GM12878 (cell line): ENCODE data around the gene LYPD6. TPM values are rescaled to one million over a fixed set of nuclear protein-coding genes. Genes with fewer than 3 reads are reported as not detected.

Source experiments
- ATAC-seq: fragments of 200-7000 bp; cut with Tn5 transposase; 3 replicates; pipeline ENCODE4 v1.9.1; 2020; ENCODE audit warnings: mild to moderate bottlenecking, moderate library complexity
- BruUV-seq: library from RNA; stranded (reverse); fragments of 400-500 nt; replicated peaks from 2 replicates; lab custom pipeline; 2021; lab: Mats Ljungman, UMichigan
- CTCF ChIA-PET: fragments of 300-600 bp; sonication (Branson Sonifier 250); formaldehyde crosslinking; extraction: SDS; loops from one replicate; lab custom pipeline; 2021; ENCODE audit warnings: inconsistent platforms; lab: Yijun Ruan, JAX
- POLR2A ChIA-PET: fragments of 350-600 bp; formaldehyde crosslinking; extraction: SDS; loops from one replicate; lab custom pipeline; 2021; ENCODE audit warnings: inconsistent platforms; lab: Charles Lee
- RAD21 ChIA-PET: fragments of 300-600 bp; sonication (Branson Sonifier 250); formaldehyde crosslinking; loops from one replicate; lab custom pipeline; 2023; ENCODE audit warnings: antibody characterized with exemption; ENCODE audit not compliant: unreplicated experiment; lab: Charles Lee
- SMC1A ChIA-PET: fragments of 300-600 bp; sonication (Branson Sonifier 250); formaldehyde crosslinking; loops from one replicate; lab custom pipeline; 2023; ENCODE audit not compliant: unreplicated experiment, uncharacterized antibody; lab: Charles Lee
- DNase-seq: peaks from one replicate; pipeline ENCODE4 v3.0.0-alpha.2; 2011; ENCODE audit warnings: low read depth, low spot score
- FAIRE-seq: peaks from 3 replicates; lab custom pipeline; 2011; peaks lifted over from hg19 to GRCh38; lab: Jason Lieb, UNC
- H2AFZ ChIP-seq: 2 replicates; pipeline ENCODE4 v1.6.0; 2011; ENCODE audit warnings: low read depth, low read length, control low read depth; ENCODE audit not compliant: control insufficient read depth
- H3K27ac ChIP-seq: 2 replicates; pipeline ENCODE4 v1.5.1; 2011; ENCODE audit warnings: control low read depth; ENCODE audit not compliant: control insufficient read depth, insufficient read depth
- H3K27me3 ChIP-seq, 2 experiments: replicated peaks in 1 of 2; 2 replicates each; pipeline versions ENCODE4 v1.6.0 to v1.6.1; 2011; ENCODE audit warnings: low read length in 1 of 2; ENCODE audit not compliant: control insufficient read depth in 2 of 2, insufficient read depth in 2 of 2
- H3K36me3 ChIP-seq, 2 experiments: 2 replicates each; pipeline ENCODE4 v1.5.1; 2011; ENCODE audit warnings: low read length in 1 of 2; ENCODE audit not compliant: control insufficient read depth in 2 of 2, insufficient read depth in 2 of 2
- H3K4me1 ChIP-seq: 2 replicates; pipeline ENCODE4 v1.6.1; 2011; ENCODE audit warnings: mild to moderate bottlenecking, low read length, moderate library complexity, mixed read lengths; ENCODE audit not compliant: control insufficient read depth, insufficient read depth
- H3K4me2 ChIP-seq: 2 replicates; pipeline ENCODE4 v1.6.0; 2011; ENCODE audit warnings: control low read depth; ENCODE audit not compliant: control insufficient read depth, insufficient read depth
- H3K4me3 ChIP-seq: fragments of 200-600 bp; sonication (generic); 2 replicates; pipeline ENCODE4 v1.5.1; 2016
- H3K79me2 ChIP-seq: 2 replicates; pipeline ENCODE4 v1.6.0; 2011; ENCODE audit warnings: low read length; ENCODE audit not compliant: control insufficient read depth, insufficient read depth
- H3K9ac ChIP-seq: 2 replicates; pipeline ENCODE4 v1.8.0; 2011; ENCODE audit warnings: low read length, control low read depth, mixed read lengths; ENCODE audit not compliant: control insufficient read depth, insufficient read depth
- H3K9me3 ChIP-seq: replicated peaks from 3 replicates; pipeline ENCODE4 v1.5.1; 2011; ENCODE audit warnings: mild to moderate bottlenecking, low read length; ENCODE audit not compliant: control insufficient read depth, insufficient read depth
- H4K20me1 ChIP-seq: 2 replicates; pipeline ENCODE4 v1.6.0; 2011; ENCODE audit not compliant: control insufficient read depth, insufficient read depth
- ATF7 ChIP-seq: fragments of 450-650 bp; IDR thresholded peaks from 2 replicates; pipeline ENCODE4 v1.6.1; 2016; ENCODE audit warnings: low read depth, mild to moderate bottlenecking
- CHD1 ChIP-seq: IDR thresholded peaks from 2 replicates; pipeline ENCODE4 v1.6.1; 2012; ENCODE audit warnings: low read depth, low read length, improper control_type of control experiment
- EGR1 ChIP-seq, 2 experiments: IDR thresholded peaks; 1 replicate in 1 of 2; 2 replicates in 1 of 2; pipeline ENCODE4 v1.6.1; 2011 to 2012; ENCODE audit warnings: low read depth in 2 of 2, low read length in 2 of 2, borderline replicate concordance in 1 of 2, mild to moderate bottlenecking in 1 of 2, moderate library complexity in 1 of 2
- FOXK2 ChIP-seq: fragments of 450-650 bp; IDR thresholded peaks from 2 replicates; pipeline ENCODE4 v1.6.1; 2017; ENCODE audit warnings: mild to moderate bottlenecking, moderate library complexity
- HCFC1 ChIP-seq: fragments of 150-350 bp; IDR thresholded peaks from 2 replicates; pipeline ENCODE4 v1.6.1; 2014; ENCODE audit warnings: low read length
- POLR2AphosphoS2 ChIP-seq: IDR thresholded peaks from 2 replicates; pipeline ENCODE4 v1.6.1; 2011; ENCODE audit warnings: low read depth, mild to moderate bottlenecking, low read length, improper control_type of control experiment, moderate library complexity
- RCOR1 ChIP-seq: conservative IDR thresholded peaks from 2 replicates; pipeline ENCODE4 v1.6.1; 2012; ENCODE audit warnings: low read depth, low read length, improper control_type of control experiment
- YBX1 ChIP-seq: fragments of 450-650 bp; IDR thresholded peaks from 2 replicates; pipeline ENCODE4 v1.6.1; 2016; ENCODE audit warnings: antibody characterized with exemption
- WGBS: methylation state at CpG from one replicate; pipeline ENCODE4 v1.1.6; 2016; ENCODE audit warnings: low lambda C conversion rate; ENCODE audit not compliant: insufficient replicate concordance, insufficient coverage; ENCODE audit errors: missing lambda C conversion rate; 5-methylcytosine and 5-hydroxymethylcytosine counted together
- in situ Hi-C: fragments of 300-500 bp; cut with MboI; formaldehyde crosslinking; loops from 9 replicates; pipeline ENCODE4 v1.14.3; 2018; ENCODE audit warnings: mixed read lengths
- intact Hi-C: fragments of 100-400 bp; cut with micrococcal nuclease; formaldehyde crosslinking; loops from one replicate; pipeline ENCODE4 v1.14.2; 2022; ENCODE audit not compliant: unreplicated experiment
- polyA plus RNA-seq, 11 experiments: library from polyadenylated mRNA; depleted of rRNA in 4 of 11; unstranded in 6 of 11; stranded (reverse) in 5 of 11; fragments of >200 nt; fragmentation: Nextera tagmentation in 4 of 11; fragmentation: Illumina TruSeq in 1 of 11; extraction: Ambion mirVana in 4 of 11; extraction: Trizol in 1 of 11; gene quantifications; 1 replicate in 1 of 11; 2 replicates in 10 of 11; pipeline versions ENCODE4 v1.2.1 to v1.2.3, GENCODE V29; 2011 to 2016; ENCODE audit warnings: inconsistent platforms in 2 of 11, missing spikeins in 2 of 11, low read depth in 1 of 11
- total RNA-seq, 4 experiments: library from RNA; depleted of rRNA in 3 of 4; stranded (reverse); fragments of >200 nt in 3 of 4; fragmentation: Illumina TruSeq in 1 of 4; extraction: Trizol in 1 of 4; gene quantifications; 2 replicates each; pipeline versions ENCODE4 v1.2.1 to v1.2.3, GENCODE V29; 2013 to 2021
- TF ChIP-seq, protein P1 (sequence below): fragments of 450-650 bp; IDR thresholded peaks from 2 replicates; pipeline ENCODE4 v1.6.1; 2017; ENCODE audit warnings: antibody characterized with exemption, mild to moderate bottlenecking, moderate library complexity
- TF ChIP-seq, protein P2 (sequence below): fragments of 450-650 bp; IDR thresholded peaks from 2 replicates; pipeline ENCODE4 v1.6.1; 2017; ENCODE audit warnings: mild to moderate bottlenecking, moderate library complexity
- TF ChIP-seq, protein P3 (sequence below): IDR thresholded peaks from 2 replicates; pipeline ENCODE4 v1.6.1; 2012; ENCODE audit warnings: improper control_type of control experiment, low read depth, low read length; ENCODE audit not compliant: insufficient replicate concordance

The LYPD6 gene
- total and polyA plus RNA-seq, 10 of the 15 experiments (the other 5 are each of a cell fraction or from before 2014, with no cell fraction given) = not detected

DNA sequence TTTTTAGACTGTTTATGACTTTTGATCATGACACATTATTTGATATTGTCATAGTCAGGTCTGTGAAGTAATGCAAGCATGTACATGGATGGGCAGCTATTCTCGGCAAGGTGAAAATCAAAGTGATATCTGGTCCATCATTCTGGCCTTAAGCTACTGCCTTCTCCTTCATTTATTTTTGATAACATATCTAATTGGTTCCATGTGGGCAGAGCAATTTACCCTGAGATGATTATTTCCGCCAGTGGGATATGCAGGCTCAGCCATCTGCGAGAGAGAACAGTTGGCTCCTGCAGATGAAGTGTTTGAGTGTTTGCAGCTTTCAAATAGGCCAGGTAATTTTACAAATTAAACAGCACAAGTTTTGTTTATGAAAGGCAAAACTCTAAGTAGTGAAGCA, 116.4 kb downstream of the LYPD6 start (continued):
- TF ChIP-seq, protein P1, sequence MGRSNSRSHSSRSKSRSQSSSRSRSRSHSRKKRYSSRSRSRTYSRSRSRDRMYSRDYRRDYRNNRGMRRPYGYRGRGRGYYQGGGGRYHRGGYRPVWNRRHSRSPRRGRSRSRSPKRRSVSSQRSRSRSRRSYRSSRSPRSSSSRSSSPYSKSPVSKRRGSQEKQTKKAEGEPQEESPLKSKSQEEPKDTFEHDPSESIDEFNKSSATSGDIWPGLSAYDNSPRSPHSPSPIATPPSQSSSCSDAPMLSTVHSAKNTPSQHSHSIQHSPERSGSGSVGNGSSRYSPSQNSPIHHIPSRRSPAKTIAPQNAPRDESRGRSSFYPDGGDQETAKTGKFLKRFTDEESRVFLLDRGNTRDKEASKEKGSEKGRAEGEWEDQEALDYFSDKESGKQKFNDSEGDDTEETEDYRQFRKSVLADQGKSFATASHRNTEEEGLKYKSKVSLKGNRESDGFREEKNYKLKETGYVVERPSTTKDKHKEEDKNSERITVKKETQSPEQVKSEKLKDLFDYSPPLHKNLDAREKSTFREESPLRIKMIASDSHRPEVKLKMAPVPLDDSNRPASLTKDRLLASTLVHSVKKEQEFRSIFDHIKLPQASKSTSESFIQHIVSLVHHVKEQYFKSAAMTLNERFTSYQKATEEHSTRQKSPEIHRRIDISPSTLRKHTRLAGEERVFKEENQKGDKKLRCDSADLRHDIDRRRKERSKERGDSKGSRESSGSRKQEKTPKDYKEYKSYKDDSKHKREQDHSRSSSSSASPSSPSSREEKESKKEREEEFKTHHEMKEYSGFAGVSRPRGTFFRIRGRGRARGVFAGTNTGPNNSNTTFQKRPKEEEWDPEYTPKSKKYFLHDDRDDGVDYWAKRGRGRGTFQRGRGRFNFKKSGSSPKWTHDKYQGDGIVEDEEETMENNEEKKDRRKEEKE = no peak
- TF ChIP-seq FOXK2 (no peak), CHD1 (no peak), EGR1 (IDR thresholded peaks at IDR 0.05; ENCODE audit: borderline replicate concordance in 1 of 2, low read depth in 2 of 2, low read length in 2 of 2) (no peak), YBX1 (no peak), HCFC1 (no peak)
- TF ChIP-seq, all 136 proteins: peak for 0

DNA sequence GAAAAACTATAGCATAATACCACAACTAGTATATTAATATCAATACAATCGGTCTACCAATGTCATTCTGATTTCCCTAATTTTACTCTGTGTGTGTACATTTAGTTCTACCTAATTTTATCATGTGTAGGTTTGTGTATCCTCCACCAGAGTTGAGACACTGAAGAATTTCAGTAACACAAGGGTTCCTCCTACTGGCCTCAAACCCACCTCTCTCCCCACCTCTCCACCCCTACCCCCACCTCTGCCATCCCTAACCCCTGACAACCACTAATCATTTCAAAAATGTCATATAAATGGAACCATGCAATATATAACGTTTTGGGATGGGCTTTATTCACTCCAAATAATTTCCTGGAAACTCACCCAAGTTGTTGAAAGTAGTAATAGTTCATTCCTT, 117.9 kb downstream of the LYPD6 start:
- Histone ChIP-seq H2AFZ (no peak overlapping the region), H4K20me1 (no peaks in the 10 kb centered on the region), H3K4me2 (no peak overlapping the region), H3K4me1 (no peaks in the 10 kb centered on the region), H3K9me3 (no peaks in the 10 kb centered on the region), H3K27ac (no peak overlapping the region), H3K9ac (no peak overlapping the region), H3K27me3 (no peaks in the 10 kb centered on the region), H3K4me3 (no peak overlapping the region), H3K79me2 (no peaks in the 10 kb centered on the region), H3K36me3 (no peaks in the 10 kb centered on the region)
- TF ChIP-seq RCOR1 = no peak
- no peak for TF ChIP-seq CHD1
- no peak for TF ChIP-seq EGR1 (IDR thresholded peaks at IDR 0.05; ENCODE audit: borderline replicate concordance in 1 of 2, low read depth in 2 of 2, low read length in 2 of 2)
- TF ChIP-seq, protein P2, sequence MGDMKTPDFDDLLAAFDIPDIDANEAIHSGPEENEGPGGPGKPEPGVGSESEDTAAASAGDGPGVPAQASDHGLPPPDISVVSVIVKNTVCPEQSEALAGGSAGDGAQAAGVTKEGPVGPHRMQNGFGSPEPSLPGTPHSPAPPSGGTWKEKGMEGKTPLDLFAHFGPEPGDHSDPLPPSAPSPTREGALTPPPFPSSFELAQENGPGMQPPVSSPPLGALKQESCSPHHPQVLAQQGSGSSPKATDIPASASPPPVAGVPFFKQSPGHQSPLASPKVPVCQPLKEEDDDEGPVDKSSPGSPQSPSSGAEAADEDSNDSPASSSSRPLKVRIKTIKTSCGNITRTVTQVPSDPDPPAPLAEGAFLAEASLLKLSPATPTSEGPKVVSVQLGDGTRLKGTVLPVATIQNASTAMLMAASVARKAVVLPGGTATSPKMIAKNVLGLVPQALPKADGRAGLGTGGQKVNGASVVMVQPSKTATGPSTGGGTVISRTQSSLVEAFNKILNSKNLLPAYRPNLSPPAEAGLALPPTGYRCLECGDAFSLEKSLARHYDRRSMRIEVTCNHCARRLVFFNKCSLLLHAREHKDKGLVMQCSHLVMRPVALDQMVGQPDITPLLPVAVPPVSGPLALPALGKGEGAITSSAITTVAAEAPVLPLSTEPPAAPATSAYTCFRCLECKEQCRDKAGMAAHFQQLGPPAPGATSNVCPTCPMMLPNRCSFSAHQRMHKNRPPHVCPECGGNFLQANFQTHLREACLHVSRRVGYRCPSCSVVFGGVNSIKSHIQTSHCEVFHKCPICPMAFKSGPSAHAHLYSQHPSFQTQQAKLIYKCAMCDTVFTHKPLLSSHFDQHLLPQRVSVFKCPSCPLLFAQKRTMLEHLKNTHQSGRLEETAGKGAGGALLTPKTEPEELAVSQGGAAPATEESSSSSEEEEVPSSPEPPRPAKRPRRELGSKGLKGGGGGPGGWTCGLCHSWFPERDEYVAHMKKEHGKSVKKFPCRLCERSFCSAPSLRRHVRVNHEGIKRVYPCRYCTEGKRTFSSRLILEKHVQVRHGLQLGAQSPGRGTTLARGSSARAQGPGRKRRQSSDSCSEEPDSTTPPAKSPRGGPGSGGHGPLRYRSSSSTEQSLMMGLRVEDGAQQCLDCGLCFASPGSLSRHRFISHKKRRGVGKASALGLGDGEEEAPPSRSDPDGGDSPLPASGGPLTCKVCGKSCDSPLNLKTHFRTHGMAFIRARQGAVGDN = no peak
- no peak for TF ChIP-seq ATF7
- TF ChIP-seq POLR2AphosphoS2 = no peak
- TF ChIP-seq, protein P3, sequence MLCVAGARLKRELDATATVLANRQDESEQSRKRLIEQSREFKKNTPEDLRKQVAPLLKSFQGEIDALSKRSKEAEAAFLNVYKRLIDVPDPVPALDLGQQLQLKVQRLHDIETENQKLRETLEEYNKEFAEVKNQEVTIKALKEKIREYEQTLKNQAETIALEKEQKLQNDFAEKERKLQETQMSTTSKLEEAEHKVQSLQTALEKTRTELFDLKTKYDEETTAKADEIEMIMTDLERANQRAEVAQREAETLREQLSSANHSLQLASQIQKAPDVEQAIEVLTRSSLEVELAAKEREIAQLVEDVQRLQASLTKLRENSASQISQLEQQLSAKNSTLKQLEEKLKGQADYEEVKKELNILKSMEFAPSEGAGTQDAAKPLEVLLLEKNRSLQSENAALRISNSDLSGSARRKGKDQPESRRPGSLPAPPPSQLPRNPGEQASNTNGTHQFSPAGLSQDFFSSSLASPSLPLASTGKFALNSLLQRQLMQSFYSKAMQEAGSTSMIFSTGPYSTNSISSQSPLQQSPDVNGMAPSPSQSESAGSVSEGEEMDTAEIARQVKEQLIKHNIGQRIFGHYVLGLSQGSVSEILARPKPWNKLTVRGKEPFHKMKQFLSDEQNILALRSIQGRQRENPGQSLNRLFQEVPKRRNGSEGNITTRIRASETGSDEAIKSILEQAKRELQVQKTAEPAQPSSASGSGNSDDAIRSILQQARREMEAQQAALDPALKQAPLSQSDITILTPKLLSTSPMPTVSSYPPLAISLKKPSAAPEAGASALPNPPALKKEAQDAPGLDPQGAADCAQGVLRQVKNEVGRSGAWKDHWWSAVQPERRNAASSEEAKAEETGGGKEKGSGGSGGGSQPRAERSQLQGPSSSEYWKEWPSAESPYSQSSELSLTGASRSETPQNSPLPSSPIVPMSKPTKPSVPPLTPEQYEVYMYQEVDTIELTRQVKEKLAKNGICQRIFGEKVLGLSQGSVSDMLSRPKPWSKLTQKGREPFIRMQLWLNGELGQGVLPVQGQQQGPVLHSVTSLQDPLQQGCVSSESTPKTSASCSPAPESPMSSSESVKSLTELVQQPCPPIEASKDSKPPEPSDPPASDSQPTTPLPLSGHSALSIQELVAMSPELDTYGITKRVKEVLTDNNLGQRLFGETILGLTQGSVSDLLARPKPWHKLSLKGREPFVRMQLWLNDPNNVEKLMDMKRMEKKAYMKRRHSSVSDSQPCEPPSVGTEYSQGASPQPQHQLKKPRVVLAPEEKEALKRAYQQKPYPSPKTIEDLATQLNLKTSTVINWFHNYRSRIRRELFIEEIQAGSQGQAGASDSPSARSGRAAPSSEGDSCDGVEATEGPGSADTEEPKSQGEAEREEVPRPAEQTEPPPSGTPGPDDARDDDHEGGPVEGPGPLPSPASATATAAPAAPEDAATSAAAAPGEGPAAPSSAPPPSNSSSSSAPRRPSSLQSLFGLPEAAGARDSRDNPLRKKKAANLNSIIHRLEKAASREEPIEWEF = no peak
- CTCF ChIA-PET = no interaction called here
- WGBS = 0% methylated on average over 2 of the region's 2 CpGs
- no TSS peak for BruUV-seq
- intact Hi-C loops (no loop called here), in situ Hi-C loops (no loop called here)
- FAIRE-seq (no peak), DNase-seq (no peak), ATAC-seq (no peak)
- RAD21 ChIA-PET = no interaction called here
- POLR2A ChIA-PET = no interaction called here
- SMC1A ChIA-PET = no interaction called here
